ENCODE data around the gene ZNF784.
"Not testable (repeated sequence)": the region's sequence is repeated elsewhere in the genome, so short reads cannot be mapped to it uniquely, and the experiment has no call there.

ZNF784 gene

GRCh38 chr19:55582284-55582683, 42.1 kb downstream of the ZNF784 start:
- not testable (repeated sequence) for DNase-seq

DNA sequence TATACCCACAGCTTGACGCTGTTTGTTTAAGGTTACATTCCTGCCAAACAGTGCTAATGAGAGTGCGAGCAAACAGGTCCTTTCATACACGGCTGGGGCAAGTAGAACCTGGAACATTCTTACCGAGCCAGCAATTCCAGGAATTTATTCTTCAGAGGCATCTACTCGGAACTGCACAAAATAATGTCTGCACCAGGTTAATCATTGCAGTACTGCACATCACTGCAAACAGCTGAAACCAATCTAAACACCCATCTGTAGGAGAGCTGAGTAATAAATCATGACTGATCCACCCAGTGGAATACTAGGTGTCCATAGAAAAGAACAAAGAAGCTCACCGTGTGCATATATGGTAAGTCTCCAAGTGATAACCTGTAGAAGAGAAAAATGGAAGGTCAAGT, 42.5 kb downstream of the ZNF784 start:
- DNase-seq, result no peak

- no peak for DNase-seq
Observed at GRCh38 chr19:55581145-55581822, 43.1 kb downstream of the ZNF784 start.

DNA sequence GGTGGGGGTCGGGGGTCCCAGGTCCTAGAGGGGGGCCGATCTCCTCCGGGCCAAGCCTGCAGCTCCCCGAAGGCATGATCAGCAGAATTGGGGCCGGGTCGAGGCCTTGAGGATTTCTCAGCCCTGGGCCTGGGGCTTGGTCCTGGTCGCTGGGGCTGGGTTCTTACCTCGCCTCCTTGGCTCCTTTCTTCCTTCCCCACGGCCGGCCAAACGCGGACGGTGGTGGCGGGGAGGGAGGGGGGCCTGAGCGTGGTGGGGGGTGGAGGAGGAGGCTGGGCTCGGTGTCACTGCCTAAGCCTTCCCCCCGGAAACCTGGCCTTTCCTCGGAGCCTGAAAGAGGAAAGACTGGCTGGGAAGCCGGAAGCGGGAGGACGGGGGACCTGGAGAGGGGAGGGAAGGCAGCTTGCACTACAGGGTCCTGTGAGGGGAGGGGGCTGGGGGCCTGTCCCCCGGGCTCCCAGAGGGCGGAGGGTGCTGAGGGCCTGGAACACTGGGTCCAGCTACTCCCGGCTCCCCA, 43.7 kb downstream of the ZNF784 start, which contains the start of gene ZNF579:
Gene ZNF579 (minus strand): TSS at position 221 of the 517 bp plus-strand sequence. CDS start 1,209 bp downstream, outside the sequence.
- DNase-seq, result peak; percentile 81 to 95

- peak in 1 of 2 experiments; percentile 56 for DNase-seq
Observed at GRCh38 chr19:55579766-55580621, 44.4 kb downstream of the ZNF784 start.

GRCh38 chr19:55578761-55579747, 45.3 kb downstream of the ZNF784 start:
- no peak for DNase-seq

DNA sequence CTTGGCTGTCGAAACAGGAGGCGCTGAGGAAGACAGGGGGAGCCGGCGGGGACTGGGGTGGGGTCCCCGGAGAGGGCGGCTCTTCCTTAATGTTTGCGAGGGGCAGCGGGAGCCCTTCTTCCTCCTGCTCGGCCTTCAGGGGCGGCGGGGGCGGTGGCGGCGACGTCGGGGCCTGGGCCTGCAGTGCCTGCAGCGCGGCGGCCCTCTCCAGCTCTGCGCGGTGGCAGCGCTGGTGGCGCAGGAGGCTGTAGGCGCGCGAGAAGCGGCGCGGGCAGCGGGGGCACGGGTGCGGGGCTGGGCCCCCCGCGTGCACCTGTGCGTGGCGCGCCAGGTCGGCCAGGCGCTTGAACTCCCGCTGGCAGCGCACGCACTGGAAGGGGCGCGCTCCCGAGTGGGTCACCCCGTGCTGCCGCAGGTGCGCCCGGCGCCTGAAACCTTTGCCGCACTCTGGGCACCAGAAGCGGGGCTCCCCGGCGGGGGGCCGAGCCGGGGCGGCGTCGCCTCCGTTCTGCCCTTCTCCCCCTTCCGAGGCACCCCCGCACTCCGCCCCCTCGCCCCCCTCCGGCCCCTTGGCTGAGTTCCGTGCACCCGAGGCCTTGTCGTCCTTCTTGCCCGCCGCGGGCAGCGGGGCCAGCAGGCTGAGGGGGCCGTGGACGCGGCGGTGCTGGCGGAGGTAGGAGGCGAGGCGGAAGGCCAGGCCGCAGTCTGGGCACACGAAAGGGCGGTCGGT, 46.2 kb downstream of the ZNF784 start:
- no peak for DNase-seq

GRCh38 chr19:55576746-55577145, 47.6 kb downstream of the ZNF784 start:
- DNase-seq, result no peak

GRCh38 chr19:55573929-55574328, 50.4 kb downstream of the ZNF784 start:
- DNase-seq, result not testable (repeated sequence)
